K562 (cell line): ENCODE data around the gene MUCL3. TPM values are rescaled to one million over a fixed set of nuclear protein-coding genes. Genes with fewer than 3 reads are reported as not detected.
A peak's percentile ranks its signal among the peaks of the same experiment; 100 is the strongest.

Experiments used
- CTBP1 ChIP-seq: fragments of 450-650 bp; IDR thresholded peaks from 2 replicates; pipeline ENCODE4 v1.6.1; 2016; ENCODE audit warnings: borderline replicate concordance
- CTCF ChIP-seq, 3 experiments: IDR thresholded peaks in 2 of 3; conservative IDR thresholded peaks in 1 of 3; 2 replicates each; pipeline ENCODE4 v1.5.1; 2011 to 2012; ENCODE audit warnings: low read length in 3 of 3, mild to moderate bottlenecking in 3 of 3, control low read depth in 2 of 3, improper control_type of control experiment in 1 of 3, inconsistent platforms in 1 of 3, low read depth in 1 of 3, mixed read lengths in 1 of 3, moderate library complexity in 1 of 3; ENCODE audit not compliant: insufficient read depth in 2 of 3
- DMBX1 ChIP-seq: fragments of 250-450 bp; sonication (Bioruptor Pico); IDR thresholded peaks from 2 replicates; pipeline ENCODE4 v1.8.0; 2022; ENCODE audit warnings: inconsistent platforms, mild to moderate bottlenecking, moderate library complexity, borderline replicate concordance
- FOXK1 ChIP-seq: sonication (generic); formaldehyde crosslinking; IDR thresholded peaks from 2 replicates; pipeline ENCODE4 v1.8.0; 2022; ENCODE audit warnings: missing genetic modification reagents, mild to moderate bottlenecking, borderline replicate concordance
- KDM2B ChIP-seq: fragments of 250-450 bp; sonication (Bioruptor Pico); IDR thresholded peaks from 2 replicates; pipeline ENCODE4 v1.8.0; 2021; ENCODE audit warnings: mild to moderate bottlenecking, moderate library complexity
- LEF1 ChIP-seq: fragments of 450-650 bp; IDR thresholded peaks from 2 replicates; pipeline ENCODE4 v1.6.1; 2016; ENCODE audit warnings: mild to moderate bottlenecking
- MITF ChIP-seq: IDR thresholded peaks from 2 replicates; pipeline ENCODE4 v1.6.1; 2014; ENCODE audit warnings: antibody characterized with exemption
- NCOA6 ChIP-seq: fragments of 450-650 bp; IDR thresholded peaks from 2 replicates; pipeline ENCODE4 v1.6.1; 2017; ENCODE audit warnings: mild to moderate bottlenecking
- PML ChIP-seq: IDR thresholded peaks from 2 replicates; pipeline ENCODE4 v1.6.1; 2012; ENCODE audit warnings: low read length, inconsistent platforms
- SRF ChIP-seq, 2 experiments: fragments of 250-450, 450-650 bp in 1 of 2; sonication (Bioruptor Pico) in 1 of 2; sonication (generic) in 1 of 2; formaldehyde crosslinking; IDR thresholded peaks; 2 replicates each; pipeline versions ENCODE4 v1.5.0 to v1.5.1; 2020 to 2022; ENCODE audit warnings: mild to moderate bottlenecking in 1 of 2, missing genetic modification reagents in 1 of 2
- TBL1XR1 ChIP-seq, 2 experiments: IDR thresholded peaks; 2 replicates each; pipeline ENCODE4 v1.6.1; 2012; ENCODE audit warnings: improper control_type of control experiment in 2 of 2, low read length in 2 of 2, mild to moderate bottlenecking in 1 of 2
- ZKSCAN8 ChIP-seq: fragments of 200-800 bp; sonication (Bioruptor generic); IDR thresholded peaks from 2 replicates; pipeline ENCODE4 v1.6.1; 2016; ENCODE audit warnings: missing genetic modification characterization, missing compliant biosample characterization
- ZNF592 ChIP-seq: fragments of 450-650 bp; IDR thresholded peaks from 2 replicates; pipeline ENCODE4 v1.6.1; 2017; ENCODE audit warnings: antibody characterized with exemption, mild to moderate bottlenecking
- polyA plus RNA-seq, 8 experiments: library from polyadenylated mRNA; depleted of rRNA in 4 of 8; stranded (reverse) in 5 of 8; unstranded in 3 of 8; fragments of >200 nt; fragmentation: Nextera tagmentation in 2 of 8; fragmentation: Illumina TruSeq in 1 of 8; extraction: Ambion mirVana in 2 of 8; extraction: Trizol in 1 of 8; gene quantifications; 2 replicates each; pipeline versions ENCODE4 v1.2.1 to v1.2.3, GENCODE V29; 2011 to 2014; ENCODE audit warnings: inconsistent platforms in 1 of 8, missing spikeins in 1 of 8
- total RNA-seq, 7 experiments: library from RNA; depleted of rRNA in 6 of 7; stranded (reverse); fragments of >200 nt in 6 of 7; fragmentation: Illumina TruSeq in 2 of 7; extraction: Trizol in 2 of 7; gene quantifications; 2 replicates each; pipeline versions ENCODE4 v1.2.1 to v1.2.3, GENCODE V29; 2011 to 2021; ENCODE audit warnings: low replicate concordance in 1 of 7
- TF ChIP-seq, protein P1 (sequence below): sonication (generic); formaldehyde crosslinking; IDR thresholded peaks from 2 replicates; pipeline ENCODE4 v1.8.0; 2022; ENCODE audit warnings: mild to moderate bottlenecking, missing genetic modification reagents

Gene MUCL3
- total and polyA plus RNA-seq, 9 of the 15 experiments (the other 6 are each of a cell fraction or from before 2014, with no cell fraction given): 0.07 TPM; not detected in 8

- TF ChIP-seq LEF1: peak; percentile 68
- TF ChIP-seq NCOA6: 0 out of 2 replicates have a peak, but pooled peaks have one; percentile 44
- no peak for TF ChIP-seq ZNF592
- peak; percentile 60; the same call in 1 of the 2 replicates for TF ChIP-seq PML
- TF ChIP-seq FOXK1: no peak
- TF ChIP-seq DMBX1 (CRISPR knock-in tag): peak; percentile 79; the same call in 1 of the 2 replicates
- peak; percentile 45; the same call in 1 of the 2 replicates for TF ChIP-seq KDM2B (CRISPR knock-in tag)
- peak; percentile 64; the same call in 1 of the 2 replicates for TF ChIP-seq MITF
- no peak for TF ChIP-seq ZKSCAN8 (CRISPR knock-in tag)
- peak; percentile 84 for TF ChIP-seq CTBP1
- TF ChIP-seq TBL1XR1 (IDR thresholded peaks at IDR 0.05; ENCODE audit: low read length in 2 of 2): peak in 1 of 2 experiments; percentile 70; a peak in 2 of 4 replicates
- TF ChIP-seq, protein P1, sequence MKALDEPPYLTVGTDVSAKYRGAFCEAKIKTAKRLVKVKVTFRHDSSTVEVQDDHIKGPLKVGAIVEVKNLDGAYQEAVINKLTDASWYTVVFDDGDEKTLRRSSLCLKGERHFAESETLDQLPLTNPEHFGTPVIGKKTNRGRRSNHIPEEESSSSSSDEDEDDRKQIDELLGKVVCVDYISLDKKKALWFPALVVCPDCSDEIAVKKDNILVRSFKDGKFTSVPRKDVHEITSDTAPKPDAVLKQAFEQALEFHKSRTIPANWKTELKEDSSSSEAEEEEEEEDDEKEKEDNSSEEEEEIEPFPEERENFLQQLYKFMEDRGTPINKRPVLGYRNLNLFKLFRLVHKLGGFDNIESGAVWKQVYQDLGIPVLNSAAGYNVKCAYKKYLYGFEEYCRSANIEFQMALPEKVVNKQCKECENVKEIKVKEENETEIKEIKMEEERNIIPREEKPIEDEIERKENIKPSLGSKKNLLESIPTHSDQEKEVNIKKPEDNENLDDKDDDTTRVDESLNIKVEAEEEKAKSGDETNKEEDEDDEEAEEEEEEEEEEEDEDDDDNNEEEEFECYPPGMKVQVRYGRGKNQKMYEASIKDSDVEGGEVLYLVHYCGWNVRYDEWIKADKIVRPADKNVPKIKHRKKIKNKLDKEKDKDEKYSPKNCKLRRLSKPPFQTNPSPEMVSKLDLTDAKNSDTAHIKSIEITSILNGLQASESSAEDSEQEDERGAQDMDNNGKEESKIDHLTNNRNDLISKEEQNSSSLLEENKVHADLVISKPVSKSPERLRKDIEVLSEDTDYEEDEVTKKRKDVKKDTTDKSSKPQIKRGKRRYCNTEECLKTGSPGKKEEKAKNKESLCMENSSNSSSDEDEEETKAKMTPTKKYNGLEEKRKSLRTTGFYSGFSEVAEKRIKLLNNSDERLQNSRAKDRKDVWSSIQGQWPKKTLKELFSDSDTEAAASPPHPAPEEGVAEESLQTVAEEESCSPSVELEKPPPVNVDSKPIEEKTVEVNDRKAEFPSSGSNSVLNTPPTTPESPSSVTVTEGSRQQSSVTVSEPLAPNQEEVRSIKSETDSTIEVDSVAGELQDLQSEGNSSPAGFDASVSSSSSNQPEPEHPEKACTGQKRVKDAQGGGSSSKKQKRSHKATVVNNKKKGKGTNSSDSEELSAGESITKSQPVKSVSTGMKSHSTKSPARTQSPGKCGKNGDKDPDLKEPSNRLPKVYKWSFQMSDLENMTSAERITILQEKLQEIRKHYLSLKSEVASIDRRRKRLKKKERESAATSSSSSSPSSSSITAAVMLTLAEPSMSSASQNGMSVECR (CRISPR knock-in tag): no peak
- TF ChIP-seq SRF (CRISPR knock-in tag; IDR thresholded peaks at IDR 0.05): peak in 1 of 2 experiments; percentile 38; a peak in 1 of 4 replicates
- 0 out of 6 replicates have a peak, but pooled peaks of 1 of the 3 experiments have one; percentile 2 for TF ChIP-seq CTCF (IDR thresholded peaks at IDR 0.05 in 2 of 3, conservative IDR thresholded peaks at IDR 0.05 in 1 of 3; ENCODE audit: insufficient read depth in 2 of 3, low read depth in 1 of 3, low read length in 3 of 3)
Measured at GRCh38 chr6:30955367-30956042, 14.7 kb downstream of the MUCL3 start (continued).
